IMR-90 (cell line): ENCODE data around the gene ALDH1L2. TPM values are rescaled to one million over a fixed set of nuclear protein-coding genes. Genes with fewer than 3 reads are reported as not detected.

Source experiments
- ATAC-seq: fragments of 200-7000 bp; cut with Tn5 transposase; 2 replicates; pipeline ENCODE4 v1.9.1; 2020; ENCODE audit warnings: low read depth, mild to moderate bottlenecking, moderate library complexity
- BruUV-seq: library from RNA; stranded (reverse); fragments of 400-500 nt; replicated peaks from 2 replicates; lab custom pipeline; 2021; lab: Mats Ljungman, UMichigan
- CTCF ChIA-PET: fragments of 300-600 bp; formaldehyde crosslinking; extraction: SDS; loops from one replicate; lab custom pipeline; 2021; ENCODE audit warnings: antibody characterized with exemption; lab: Yijun Ruan, JAX
- POLR2A ChIA-PET: fragments of 300-600 bp; sonication (Branson Sonifier 250); formaldehyde crosslinking; loops from one replicate; lab custom pipeline; 2022; ENCODE audit warnings: antibody characterized with exemption; ENCODE audit not compliant: unreplicated experiment; lab: Charles Lee
- DNase-seq: peaks from one replicate; pipeline ENCODE4 v3.0.0; 2013
- H2AFZ ChIP-seq: replicated peaks from 2 replicates; pipeline ENCODE3; 2013; ENCODE audit warnings: low read length, mild to moderate bottlenecking; ENCODE audit not compliant: poor library complexity
- H2AK5ac ChIP-seq: 2 replicates; pipeline ENCODE4 v1.6.1; 2013; ENCODE audit warnings: low read depth, low read length, inconsistent platforms
- H2AK9ac ChIP-seq: replicated peaks from 2 replicates; pipeline ENCODE3; 2013; ENCODE audit warnings: mild to moderate bottlenecking, low read depth, low read length, moderate library complexity; ENCODE audit not compliant: poor library complexity
- H2BK120ac ChIP-seq: 2 replicates; pipeline ENCODE4 v1.6.1; 2013; ENCODE audit warnings: low read depth, low read length, inconsistent platforms
- H2BK15ac ChIP-seq: 3 replicates; pipeline ENCODE4 v1.6.1; 2013; ENCODE audit warnings: low read depth, low read length, inconsistent platforms
- H2BK20ac ChIP-seq: 2 replicates; pipeline ENCODE4 v1.6.1; 2013; ENCODE audit warnings: low read depth, mild to moderate bottlenecking, inconsistent platforms, low read length, moderate library complexity
- H2BK5ac ChIP-seq: 2 replicates; pipeline ENCODE4 v1.6.1; 2013; ENCODE audit warnings: mild to moderate bottlenecking, low read depth, low read length, inconsistent platforms; ENCODE audit not compliant: poor library complexity, severe bottlenecking
- H3K14ac ChIP-seq: replicated peaks from 2 replicates; pipeline ENCODE4 v1.6.1; 2013; ENCODE audit warnings: low read depth, low read length, inconsistent platforms
- H3K18ac ChIP-seq: 2 replicates; pipeline ENCODE4 v1.6.1; 2013; ENCODE audit warnings: low read depth, low read length, control low read depth
- H3K23ac ChIP-seq: 2 replicates; pipeline ENCODE4 v1.6.1; 2013; ENCODE audit warnings: low read depth, low read length, inconsistent platforms
- H3K27ac ChIP-seq: 2 replicates; pipeline ENCODE4 v1.5.1; 2013; ENCODE audit warnings: mild to moderate bottlenecking, control low read depth, low read length; ENCODE audit not compliant: insufficient read depth
- H3K27me3 ChIP-seq: 2 replicates; pipeline ENCODE4 v1.6.1; 2013; ENCODE audit warnings: low read length; ENCODE audit not compliant: control insufficient read depth, insufficient read depth
- H3K36me3 ChIP-seq: 2 replicates; pipeline ENCODE4 v1.6.1; 2013; ENCODE audit warnings: low read length, mixed read lengths; ENCODE audit not compliant: control insufficient read depth, insufficient read depth
- H3K4ac ChIP-seq: 2 replicates; pipeline ENCODE4 v1.6.1; 2013; ENCODE audit warnings: low read depth, low read length, inconsistent platforms
- H3K4me1 ChIP-seq: 2 replicates; pipeline ENCODE4 v1.6.1; 2013; ENCODE audit warnings: low read length, mixed read lengths; ENCODE audit not compliant: control insufficient read depth, insufficient read depth
- H3K4me2 ChIP-seq: 2 replicates; pipeline ENCODE4 v1.6.1; 2013; ENCODE audit warnings: low read depth, mild to moderate bottlenecking, control low read depth, low read length, moderate library complexity
- H3K4me3 ChIP-seq: 2 replicates; pipeline ENCODE4 v1.5.1; 2013; ENCODE audit warnings: low read depth, mild to moderate bottlenecking, control low read depth, low read length, moderate library complexity; ENCODE audit not compliant: insufficient read depth
- H3K56ac ChIP-seq: 2 replicates; pipeline ENCODE4 v1.6.1; 2013; ENCODE audit warnings: low read length, inconsistent platforms; ENCODE audit not compliant: insufficient read depth; ENCODE audit errors: extremely low read depth
- H3K79me1 ChIP-seq, 2 experiments: 2 replicates each; pipeline ENCODE4 v1.6.1; 2013; ENCODE audit warnings: low read length in 2 of 2, inconsistent platforms in 1 of 2, low read depth in 1 of 2
- H3K9ac ChIP-seq: 2 replicates; pipeline ENCODE4 v1.6.1; 2013; ENCODE audit warnings: low read depth, low read length, control low read depth
- H3K9me1 ChIP-seq: 2 replicates; pipeline ENCODE4 v1.6.1; 2013; ENCODE audit warnings: low read length, inconsistent platforms; ENCODE audit not compliant: insufficient read depth
- H3K9me3 ChIP-seq: 2 replicates; pipeline ENCODE4 v1.6.1; 2013; ENCODE audit warnings: low read length; ENCODE audit not compliant: control insufficient read depth, insufficient read depth
- H4K20me1 ChIP-seq: 2 replicates; pipeline ENCODE4 v1.6.1; 2013; ENCODE audit warnings: low read length, inconsistent platforms; ENCODE audit not compliant: insufficient read depth
- H4K5ac ChIP-seq: 2 replicates; pipeline ENCODE4 v1.6.1; 2013; ENCODE audit warnings: mild to moderate bottlenecking, low read depth, low read length, control low read depth
- H4K8ac ChIP-seq, 2 experiments: 2 replicates each; pipeline ENCODE4 v1.6.1; 2013; ENCODE audit warnings: low read depth in 2 of 2, low read length in 2 of 2, control low read depth in 1 of 2, inconsistent platforms in 1 of 2
- H4K91ac ChIP-seq: 2 replicates; pipeline ENCODE4 v1.6.1; 2013; ENCODE audit warnings: low read depth, low read length, inconsistent platforms; ENCODE audit not compliant: insufficient read depth
- MAZ ChIP-seq: IDR thresholded peaks from 2 replicates; pipeline ENCODE4 v1.6.1; 2012; ENCODE audit warnings: low read depth, mild to moderate bottlenecking, low read length, improper control_type of control experiment, moderate library complexity, borderline replicate concordance
- RCOR1 ChIP-seq: IDR thresholded peaks from 2 replicates; pipeline ENCODE4 v1.6.1; 2012; ENCODE audit warnings: mild to moderate bottlenecking, low read length, improper control_type of control experiment; ENCODE audit not compliant: insufficient replicate concordance
- USF2 ChIP-seq: fragments of 150-350 bp; IDR thresholded peaks from 2 replicates; pipeline ENCODE4 v1.6.1; 2017; ENCODE audit warnings: mild to moderate bottlenecking, antibody characterized with exemption, low read length, low read depth
- WGBS, 2 experiments: methylation state at CpG; one replicate each; pipeline versions ENCODE4 v1.1.5 to v1.1.7; 2013; ENCODE audit warnings: missing lambda C conversion rate in 2 of 2; ENCODE audit not compliant: insufficient read length in 1 of 2; ENCODE audit errors: extremely low coverage in 2 of 2; 5-methylcytosine and 5-hydroxymethylcytosine counted together
- dilution Hi-C: fragments of 300-500 bp; cut with HindIII; formaldehyde crosslinking; loops from one replicate; pipeline ENCODE4 v1.14.3; 2018; ENCODE audit warnings: low sequenced_read_pairs; ENCODE audit not compliant: unreplicated experiment
- in situ Hi-C: fragments of 300-500 bp; cut with MboI; formaldehyde crosslinking; loops from 3 replicates; pipeline ENCODE4 v1.14.3; 2019; ENCODE audit warnings: low sequenced_read_pairs, inconsistent platforms, mixed read lengths
- intact Hi-C: fragments of 100-400 bp; cut with micrococcal nuclease; formaldehyde crosslinking; loops from 2 replicates; pipeline ENCODE4 v1.10.0; 2022
- polyA plus RNA-seq, 3 experiments: library from polyadenylated mRNA; depleted of rRNA; stranded (reverse); fragments of >200 nt; gene quantifications; 2 replicates each; pipeline ENCODE4 v1.2.3, GENCODE V29; 2012; ENCODE audit warnings: low replicate concordance in 1 of 3
- total RNA-seq: library from RNA; depleted of rRNA; stranded (reverse); fragments of >200 nt; gene quantifications from 2 replicates; pipeline ENCODE4 v1.2.3, GENCODE V29; 2012

Gene ALDH1L2
- total and polyA plus RNA-seq, 2 of the 4 experiments (the other 2 are of a cell fraction), result 21.1 to 22.8 TPM

GRCh38 chr12:105064564-105065178 is 19.6 kb downstream of the ALDH1L2 start:
- Histone ChIP-seq H2BK20ac (no peak overlapping the region), H4K5ac (no peak overlapping the region), H3K4ac (no peak overlapping the region), H3K56ac (no peak overlapping the region), H3K9me3 (no peaks in the 10 kb centered on the region), H3K4me2 (no peak overlapping the region), H2BK120ac (no peak overlapping the region), H2BK15ac (no peak overlapping the region), H4K8ac (no peak overlapping the region), H2AK9ac (no peak overlapping the region), H3K36me3 (peaks cover 44% of the 10 kb centered on the region), H4K91ac (no peak overlapping the region), H3K27me3 (no peaks in the 10 kb centered on the region), H4K20me1 (no peaks in the 10 kb centered on the region; the same call in 1 of the 2 replicates), H3K79me1 (peaks cover 0 to 3% of the 10 kb centered on the region in 2 experiments; a peak in 1 of 4 replicates), H3K14ac (no peak overlapping the region), H2BK5ac (no peak overlapping the region), H3K18ac (no peak overlapping the region), H3K4me3 (no peak overlapping the region), H3K4me1 (peaks cover 4% of the 10 kb centered on the region), H3K9me1 (0 out of 2 replicates have a peak, but pooled peaks cover 8% of the 10 kb centered on the region), H3K23ac (no peak overlapping the region), H3K27ac (no peak overlapping the region), H2AK5ac (no peak overlapping the region), H2AFZ (no peak overlapping the region), H3K9ac (no peak overlapping the region)
- in situ Hi-C loops, result loop anchor here (25.0 kb wide), 1 partner anchor 877 kb away; no protein-coding TSS in a partner anchor
- CTCF ChIA-PET, result interaction anchor here (0.6 kb wide), 1 partner anchor 11 kb away, joined by 5 read pairs; no protein-coding TSS in a partner anchor
- dilution Hi-C loops, result no loop called here
- TF ChIP-seq MAZ, result no peak
- TF ChIP-seq USF2, result no peak
- TF ChIP-seq RCOR1, result no peak
- BruUV-seq, result no TSS peak
- ATAC-seq (no peak), DNase-seq (no peak)
- POLR2A ChIA-PET, result no interaction called here
- intact Hi-C loops, result no loop called here
- 100% methylated on average over 1 of the region's 7 CpGs; no CpG with 5 or more reads in 1 of the 2 experiments for whole genome bisulfite sequencing, 2 experiments
